GM21529 (cell line): Measurements from ENCODE around the gene SNRNP48.

Experiments used
- ATAC-seq: cut with Tn5 transposase; IDR thresholded peaks from one replicate; pipeline ENCODE4 v1.9.1; 2021; ENCODE audit not compliant: unreplicated experiment

Gene SNRNP48

DNA sequence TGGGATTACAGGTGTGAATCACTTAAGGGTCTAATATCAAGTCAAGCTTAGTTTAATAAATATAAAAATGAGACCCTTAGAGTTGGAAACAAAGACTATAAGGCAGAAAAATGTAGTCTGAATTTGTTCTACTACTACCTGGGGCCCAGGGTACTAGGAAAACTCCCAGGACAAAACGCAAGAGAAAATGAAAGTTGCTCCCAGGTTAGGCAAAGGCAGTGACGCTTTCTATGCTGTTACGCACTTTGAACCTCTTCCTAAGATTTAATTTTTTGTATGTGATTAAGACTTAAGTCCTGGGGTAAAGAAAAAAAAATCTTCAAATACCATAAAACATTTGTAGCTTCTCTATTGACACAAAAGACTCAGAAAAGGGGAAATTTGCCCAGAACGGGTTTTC, 31.2 kb upstream of the SNRNP48 start:
- no peak for ATAC-seq

- ATAC-seq, result no peak
Measured at GRCh38 chr6:7559196-7559595, 30.8 kb upstream of the SNRNP48 start.

GRCh38 chr6:7559651-7560385, 30.2 kb upstream of the SNRNP48 start:
- no peak for ATAC-seq

GRCh38 chr6:7561153-7561964, 28.6 kb upstream of the SNRNP48 start:
- ATAC-seq, result no peak

DNA sequence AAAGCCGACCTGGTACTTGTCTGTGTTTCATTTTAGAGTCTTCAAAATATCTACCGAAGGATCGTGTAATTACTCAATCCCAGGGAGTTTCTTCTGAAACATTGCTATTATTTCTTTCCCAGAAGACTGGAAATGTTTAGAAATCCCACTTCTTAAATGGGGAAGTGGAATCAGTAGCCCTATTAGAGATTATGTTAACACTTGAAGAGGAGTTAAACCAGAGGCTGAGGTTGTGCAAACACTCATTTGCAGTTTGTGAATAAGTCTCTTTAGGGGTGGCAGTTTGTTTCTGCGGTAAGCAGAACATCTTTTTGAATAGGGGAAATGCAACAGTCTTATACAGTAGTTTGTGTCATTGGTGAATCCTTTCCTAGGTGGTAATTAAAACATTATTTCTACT, 27.2 kb upstream of the SNRNP48 start:
- ATAC-seq, result no peak

DNA sequence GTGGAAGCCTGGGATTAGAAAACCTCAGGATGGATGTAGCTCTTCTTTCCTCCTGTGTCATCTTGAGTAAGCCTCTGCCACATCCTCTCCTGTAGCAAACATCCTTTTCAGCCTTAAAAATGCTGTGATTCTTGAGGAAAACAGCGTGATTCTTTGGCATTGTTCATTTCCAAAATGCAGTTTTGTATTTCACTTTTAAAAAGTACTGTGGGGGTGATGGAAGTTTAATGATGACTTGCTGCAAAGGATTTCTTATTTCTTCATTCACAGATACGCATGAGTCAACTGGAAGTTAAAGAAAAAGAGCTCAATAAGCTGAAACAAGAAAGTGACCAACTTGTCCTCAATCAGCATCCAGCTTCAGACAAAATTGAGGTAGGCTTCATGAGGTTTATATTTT, 23.9 kb upstream of the SNRNP48 start:
- ATAC-seq, result no peak

DNA sequence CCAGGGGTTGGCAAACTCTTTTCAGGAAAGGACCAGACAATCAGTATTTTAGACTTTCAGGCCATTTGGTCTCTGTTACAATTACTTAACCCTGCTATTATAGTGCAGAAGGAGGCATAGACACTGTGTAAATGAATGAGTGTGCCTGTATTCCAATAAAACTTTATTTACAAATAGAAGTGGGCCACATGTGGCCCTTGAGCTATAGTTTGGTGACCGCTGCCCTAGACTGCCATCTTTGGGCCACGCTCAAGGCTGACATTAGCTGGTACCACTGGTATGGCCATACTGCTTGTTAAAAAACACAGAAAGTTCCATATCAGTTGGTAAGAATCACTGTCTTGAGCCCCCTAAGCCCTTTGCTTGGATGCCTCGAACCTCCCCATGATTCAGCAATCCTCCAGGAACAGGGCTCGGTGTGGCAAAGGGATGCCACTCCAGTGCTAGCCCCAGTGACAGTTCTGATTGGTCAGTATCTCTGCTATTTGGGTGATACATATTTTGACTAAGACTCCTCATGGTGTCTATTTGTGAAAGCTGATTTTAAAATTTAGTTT, 23.3 kb upstream of the SNRNP48 start:
- ATAC-seq, result no peak

DNA sequence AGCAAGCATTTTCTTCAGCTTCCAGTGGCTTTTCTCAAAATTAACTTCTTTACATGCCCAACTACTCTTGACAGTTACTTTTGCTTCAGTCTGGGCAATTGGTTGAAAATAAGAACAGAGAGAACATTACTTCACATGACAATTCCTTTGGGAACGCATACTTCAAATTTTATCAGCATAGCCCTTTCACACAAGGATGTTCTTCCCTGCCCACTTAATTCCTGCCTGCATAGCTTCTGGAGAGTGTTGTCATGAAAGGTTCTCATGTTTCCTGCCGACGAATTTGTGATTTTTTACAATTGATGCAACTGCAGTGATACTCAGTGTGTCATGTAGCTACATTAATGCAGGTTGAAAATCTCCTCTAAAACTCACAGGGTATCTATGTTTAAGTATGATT, 22.0 kb upstream of the SNRNP48 start:
- ATAC-seq, result no peak

DNA sequence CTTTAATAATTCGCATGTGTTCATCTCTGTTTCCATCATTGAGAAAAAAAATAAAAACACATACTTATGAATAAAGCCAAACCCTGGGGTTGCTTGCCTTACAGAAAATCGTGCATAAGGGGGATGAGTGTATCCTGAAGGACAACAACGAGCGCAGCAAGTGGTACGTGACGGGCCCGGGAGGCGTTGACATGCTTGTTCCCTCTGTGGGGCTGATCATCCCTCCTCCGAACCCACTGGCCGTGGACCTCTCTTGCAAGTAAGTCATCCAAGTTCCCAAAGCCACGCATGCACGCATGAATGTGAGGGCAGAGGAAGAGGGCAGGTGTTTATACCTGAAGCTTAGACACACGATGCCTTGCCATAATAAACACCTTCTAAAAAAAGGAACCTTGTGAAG, 20.9 kb upstream of the SNRNP48 start:
- ATAC-seq, result no peak

DNA sequence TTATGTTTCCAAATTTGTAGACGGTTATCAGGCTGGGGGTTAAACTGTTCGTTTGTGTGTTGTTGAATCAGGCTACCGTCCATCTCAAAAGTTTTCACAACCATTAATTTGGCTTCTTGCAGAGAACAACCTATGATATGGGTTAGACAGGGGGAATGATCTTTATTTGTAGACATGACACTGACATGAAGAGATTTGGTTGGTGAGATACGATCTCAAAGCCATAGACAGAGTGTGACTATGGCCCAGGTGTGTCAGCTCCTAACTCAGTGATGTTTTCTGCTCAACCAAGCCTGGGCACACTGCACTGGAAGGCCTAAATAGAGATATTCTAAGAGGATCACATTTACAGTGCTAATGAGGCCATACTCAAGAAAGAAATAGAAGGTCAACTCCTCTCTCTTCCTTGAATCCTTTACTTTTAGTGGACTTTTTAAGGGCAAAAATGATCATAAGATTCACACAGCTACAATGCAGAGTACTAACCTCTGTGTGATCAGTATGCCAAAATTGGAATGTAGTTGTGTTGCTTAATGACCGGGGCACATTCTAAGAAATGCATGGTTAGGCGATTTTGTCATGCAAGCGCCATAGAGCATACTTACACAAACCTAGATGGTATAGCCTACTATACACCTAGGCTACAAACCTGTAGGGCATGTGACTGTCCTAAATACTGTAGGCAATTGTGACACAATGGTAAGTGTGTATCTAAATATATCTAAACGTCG, 17.6 kb upstream of the SNRNP48 start:
- no peak for ATAC-seq

- no peak for ATAC-seq
Measured at GRCh38 chr6:7574500-7574899, 15.5 kb upstream of the SNRNP48 start.

GRCh38 chr6:7578516-7578915, 11.5 kb upstream of the SNRNP48 start:
- no peak for ATAC-seq

DNA sequence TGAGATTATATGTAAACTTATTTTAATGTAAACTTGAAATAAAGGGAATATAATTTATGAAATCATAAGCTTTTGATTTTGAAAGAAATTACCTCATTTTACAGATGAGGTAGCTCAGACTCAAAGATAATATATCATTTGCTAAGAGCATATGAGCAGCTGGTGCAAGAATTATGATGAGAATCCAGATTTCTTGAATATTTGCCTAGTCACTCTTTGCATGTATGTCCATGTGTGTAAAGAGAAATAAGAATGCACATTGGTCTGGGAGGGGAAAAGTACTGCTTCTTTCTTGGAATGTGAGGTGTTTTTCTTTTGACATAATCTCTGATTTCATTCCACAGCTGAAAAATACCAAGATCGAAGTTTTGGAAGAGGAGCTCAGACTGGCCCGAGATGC, 11.1 kb upstream of the SNRNP48 start:
- ATAC-seq, result no peak

GRCh38 chr6:7579851-7580250, 10.1 kb upstream of the SNRNP48 start:
- no peak for ATAC-seq

DNA sequence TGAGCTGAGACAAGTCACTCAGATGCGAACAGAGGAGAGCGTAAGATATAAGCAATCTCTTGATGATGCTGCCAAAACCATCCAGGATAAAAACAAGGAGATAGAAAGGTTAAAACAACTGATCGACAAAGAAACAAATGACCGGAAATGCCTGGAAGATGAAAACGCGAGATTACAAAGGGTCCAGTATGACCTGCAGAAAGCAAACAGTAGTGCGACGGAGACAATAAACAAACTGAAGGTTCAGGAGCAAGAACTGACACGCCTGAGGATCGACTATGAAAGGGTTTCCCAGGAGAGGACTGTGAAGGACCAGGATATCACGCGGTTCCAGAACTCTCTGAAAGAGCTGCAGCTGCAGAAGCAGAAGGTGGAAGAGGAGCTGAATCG, 9.5 kb upstream of the SNRNP48 start:
- ATAC-seq, result no peak

DNA sequence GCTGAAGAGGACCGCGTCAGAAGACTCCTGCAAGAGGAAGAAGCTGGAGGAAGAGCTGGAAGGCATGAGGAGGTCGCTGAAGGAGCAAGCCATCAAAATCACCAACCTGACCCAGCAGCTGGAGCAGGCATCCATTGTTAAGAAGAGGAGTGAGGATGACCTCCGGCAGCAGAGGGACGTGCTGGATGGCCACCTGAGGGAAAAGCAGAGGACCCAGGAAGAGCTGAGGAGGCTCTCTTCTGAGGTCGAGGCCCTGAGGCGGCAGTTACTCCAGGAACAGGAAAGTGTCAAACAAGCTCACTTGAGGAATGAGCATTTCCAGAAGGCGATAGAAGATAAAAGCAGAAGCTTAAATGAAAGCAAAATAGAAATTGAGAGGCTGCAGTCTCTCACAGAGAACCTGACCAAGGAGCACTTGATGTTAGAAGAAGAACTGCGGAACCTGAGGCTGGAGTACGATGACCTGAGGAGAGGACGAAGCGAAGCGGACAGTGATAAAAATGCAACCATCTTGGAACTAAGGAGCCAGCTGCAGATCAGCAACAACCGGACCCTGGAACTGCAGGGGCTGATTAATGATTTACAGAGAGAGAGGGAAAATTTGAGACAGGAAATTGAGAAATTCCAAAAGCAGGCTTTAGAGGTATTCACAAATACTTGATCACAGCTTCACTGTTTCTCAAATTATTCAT, 8.9 kb upstream of the SNRNP48 start:
- no peak for ATAC-seq

DNA sequence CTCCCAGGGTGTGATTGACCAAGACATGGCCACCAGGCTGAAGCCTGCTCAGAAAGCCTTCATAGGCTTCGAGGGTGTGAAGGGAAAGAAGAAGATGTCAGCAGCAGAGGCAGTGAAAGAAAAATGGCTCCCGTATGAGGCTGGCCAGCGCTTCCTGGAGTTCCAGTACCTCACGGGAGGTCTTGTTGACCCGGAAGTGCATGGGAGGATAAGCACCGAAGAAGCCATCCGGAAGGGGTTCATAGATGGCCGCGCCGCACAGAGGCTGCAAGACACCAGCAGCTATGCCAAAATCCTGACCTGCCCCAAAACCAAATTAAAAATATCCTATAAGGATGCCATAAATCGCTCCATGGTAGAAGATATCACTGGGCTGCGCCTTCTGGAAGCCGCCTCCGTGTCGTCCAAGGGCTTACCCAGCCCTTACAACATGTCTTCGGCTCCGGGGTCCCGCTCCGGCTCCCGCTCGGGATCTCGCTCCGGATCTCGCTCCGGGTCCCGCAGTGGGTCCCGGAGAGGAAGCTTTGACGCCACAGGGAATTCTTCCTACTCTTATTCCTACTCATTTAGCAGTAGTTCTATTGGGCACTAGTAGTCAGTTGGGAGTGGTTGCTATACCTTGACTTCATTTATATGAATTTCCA, 4.6 kb upstream of the SNRNP48 start:
- no peak for ATAC-seq

DNA sequence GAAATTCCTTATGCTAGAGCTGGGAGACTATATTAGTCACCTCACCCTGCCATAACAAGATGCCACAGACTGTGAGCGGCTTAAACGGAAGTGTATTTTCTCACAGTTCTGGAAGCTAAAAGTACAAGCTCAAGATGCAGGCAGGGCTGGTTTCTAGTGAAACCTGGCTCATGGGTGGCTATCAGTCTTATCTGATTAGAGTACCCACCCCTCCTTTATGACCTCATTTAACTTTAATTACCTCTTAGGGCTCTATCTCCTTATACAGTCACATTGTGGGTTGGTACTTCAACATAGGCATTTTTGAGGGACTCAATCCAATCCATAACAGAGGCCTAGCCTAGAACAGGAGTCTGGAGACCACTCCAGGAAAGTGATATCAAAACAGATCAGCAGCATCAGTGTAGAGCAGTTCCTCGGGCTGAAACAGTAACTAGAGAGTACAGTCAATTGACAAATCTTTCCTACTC, 2.3 kb upstream of the SNRNP48 start:
- no peak for ATAC-seq

GRCh38 chr6:7588506-7588905, 1.5 kb upstream of the SNRNP48 start:
- no peak for ATAC-seq

DNA sequence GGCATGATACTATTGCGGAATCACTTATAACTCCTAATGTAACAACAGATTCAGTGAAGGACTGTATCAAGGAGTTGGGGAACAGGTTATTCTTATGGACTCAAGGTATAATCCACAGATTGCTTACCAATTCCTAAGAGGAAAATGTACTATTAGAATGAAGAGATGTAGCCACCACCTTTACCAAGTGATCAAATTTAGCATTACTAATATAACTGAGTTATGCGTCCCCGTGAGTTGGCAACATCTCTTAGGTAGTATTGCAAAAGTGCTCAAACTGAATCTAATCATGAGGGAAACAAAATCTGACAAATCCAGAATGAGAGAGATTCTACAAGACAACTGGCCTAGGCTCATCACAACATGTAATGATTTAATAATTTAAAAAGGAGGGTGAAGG, 777 bp upstream of the SNRNP48 start:
- no peak for ATAC-seq
